ENCODE data around the gene RAB4B.

Gene RAB4B

DNA sequence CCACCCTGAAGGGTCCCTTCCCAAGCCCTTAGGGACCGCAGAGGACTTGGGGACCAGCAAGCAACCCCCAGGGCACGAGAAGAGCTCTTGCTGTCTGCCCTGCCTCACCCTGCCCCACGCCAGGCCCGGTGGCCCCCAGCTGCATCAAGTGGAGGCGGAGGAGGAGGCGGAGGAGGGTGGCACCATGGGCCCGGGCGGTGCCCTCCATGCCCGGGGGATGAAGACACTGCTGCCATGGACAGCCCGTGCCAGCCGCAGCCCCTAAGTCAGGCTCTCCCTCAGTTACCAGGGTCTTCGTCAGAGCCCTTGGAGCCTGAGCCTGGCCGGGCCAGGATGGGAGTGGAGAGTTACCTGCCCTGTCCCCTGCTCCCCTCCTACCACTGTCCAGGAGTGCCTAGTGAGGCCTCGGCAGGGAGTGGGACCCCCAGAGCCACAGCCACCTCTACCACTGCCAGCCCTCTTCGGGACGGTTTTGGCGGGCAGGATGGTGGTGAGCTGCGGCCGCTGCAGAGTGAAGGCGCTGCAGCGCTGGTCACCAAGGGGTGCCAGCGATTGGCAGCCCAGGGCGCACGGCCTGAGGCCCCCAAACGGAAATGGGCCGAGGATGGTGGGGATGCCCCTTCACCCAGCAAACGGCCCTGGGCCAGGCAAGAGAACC is 22.4 kb downstream of the RAB4B start:
- Histone ChIP-seq H3K4me1 (ENCODE audit: control insufficient read depth, insufficient read depth, low read length) (peaks cover 30% of the 10 kb centered on the region), H3K9me3 (ENCODE audit: control insufficient read depth, insufficient read depth, low read length) (no peaks in the 10 kb centered on the region)

GRCh38 chr19:40800997-40801377 is 22.9 kb downstream of the RAB4B start:
- Histone ChIP-seq H3K4me1 (ENCODE audit: control insufficient read depth, insufficient read depth, low read length) (peaks cover 35% of the 10 kb centered on the region), H3K27ac (ENCODE audit: low read depth, low read length) (no peak overlapping the region), H3K9ac (ENCODE audit: low read depth, low read length) (no peak overlapping the region), H3K4me3 (ENCODE audit: low read depth, low read length) (0 out of 2 replicates have a peak overlapping the region, but pooled peaks have one; percentile 6), H3K9me3 (ENCODE audit: control insufficient read depth, insufficient read depth, low read length) (no peaks in the 10 kb centered on the region), H3K36me3 (ENCODE audit: control insufficient read depth, insufficient read depth, low read length) (peaks cover 46% of the 10 kb centered on the region), H3K27me3 (ENCODE audit: control insufficient read depth, insufficient read depth, low read length) (no peaks in the 10 kb centered on the region)

More for the DNA sequence above, 22.4 kb downstream of the RAB4B start:
- Histone ChIP-seq H3K27me3 (ENCODE audit: control insufficient read depth, insufficient read depth, low read length) (no peaks in the 10 kb centered on the region), H3K36me3 (ENCODE audit: control insufficient read depth, insufficient read depth, low read length) (peaks cover 44% of the 10 kb centered on the region), H3K27ac (ENCODE audit: low read depth, low read length) (no peak overlapping the region), H3K4me3 (ENCODE audit: low read depth, low read length) (peak overlapping the region; percentile 97), H3K9ac (ENCODE audit: low read depth, low read length) (peak overlapping the region; percentile 92; the same call in 1 of the 2 replicates)

DNA sequence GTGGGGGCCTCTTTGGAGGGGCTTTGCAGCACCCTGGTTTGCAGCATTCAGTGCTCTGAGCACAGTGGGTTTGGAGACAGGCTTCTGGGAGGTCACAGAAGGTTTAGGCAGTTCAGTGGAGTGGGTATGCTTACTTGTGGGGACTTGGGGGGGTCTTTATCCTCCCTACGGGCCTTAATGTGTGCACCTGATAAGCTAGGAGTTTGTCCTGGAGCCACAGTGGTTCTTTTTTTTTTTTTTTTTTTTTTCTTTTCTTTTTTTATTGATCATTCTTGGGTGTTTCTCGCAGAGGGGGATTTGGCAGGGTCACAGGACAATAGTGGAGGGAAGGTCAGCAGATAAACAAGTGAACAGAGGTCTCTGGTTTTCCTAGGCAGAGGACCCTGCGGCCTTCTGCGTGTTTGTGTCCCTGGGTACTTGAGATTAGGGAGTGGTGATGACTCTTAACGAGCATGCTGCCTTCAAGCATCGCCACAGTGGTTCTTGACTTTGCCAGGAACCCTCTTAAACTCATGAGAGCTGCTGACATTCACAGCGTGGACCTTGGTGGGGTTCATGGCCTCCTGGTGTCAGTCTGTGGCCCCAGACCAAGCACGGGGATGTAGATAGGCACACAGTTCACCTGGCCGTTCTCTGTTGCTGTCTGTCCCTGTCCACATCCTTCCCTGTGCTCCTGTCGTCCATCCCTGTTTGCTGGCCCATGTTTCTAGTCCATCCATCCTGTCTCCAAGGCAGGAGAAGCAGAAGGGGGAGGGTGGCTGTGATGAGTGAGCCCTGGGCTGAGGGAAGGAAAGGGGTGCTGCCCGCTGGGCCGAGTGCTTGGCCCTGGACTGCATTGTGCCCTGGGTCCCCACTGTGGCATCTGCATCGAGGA is 23.6 kb downstream of the RAB4B start:
- H3K27me3 ChIP-seq (ENCODE audit: control insufficient read depth, insufficient read depth, low read length): no peaks in the 10 kb centered on the region
- peaks cover 46% of the 10 kb centered on the region for H3K36me3 ChIP-seq (ENCODE audit: control insufficient read depth, insufficient read depth, low read length)
- H3K9ac ChIP-seq (ENCODE audit: low read depth, low read length): no peak overlapping the region
- no peak overlapping the region for H3K27ac ChIP-seq (ENCODE audit: low read depth, low read length)
- peak overlapping the region; percentile 23; the same call in 1 of the 2 replicates for H3K4me3 ChIP-seq (ENCODE audit: low read depth, low read length)
- H3K9me3 ChIP-seq (ENCODE audit: control insufficient read depth, insufficient read depth, low read length): no peaks in the 10 kb centered on the region
- peaks cover 40% of the 10 kb centered on the region for H3K4me1 ChIP-seq (ENCODE audit: control insufficient read depth, insufficient read depth, low read length)

DNA sequence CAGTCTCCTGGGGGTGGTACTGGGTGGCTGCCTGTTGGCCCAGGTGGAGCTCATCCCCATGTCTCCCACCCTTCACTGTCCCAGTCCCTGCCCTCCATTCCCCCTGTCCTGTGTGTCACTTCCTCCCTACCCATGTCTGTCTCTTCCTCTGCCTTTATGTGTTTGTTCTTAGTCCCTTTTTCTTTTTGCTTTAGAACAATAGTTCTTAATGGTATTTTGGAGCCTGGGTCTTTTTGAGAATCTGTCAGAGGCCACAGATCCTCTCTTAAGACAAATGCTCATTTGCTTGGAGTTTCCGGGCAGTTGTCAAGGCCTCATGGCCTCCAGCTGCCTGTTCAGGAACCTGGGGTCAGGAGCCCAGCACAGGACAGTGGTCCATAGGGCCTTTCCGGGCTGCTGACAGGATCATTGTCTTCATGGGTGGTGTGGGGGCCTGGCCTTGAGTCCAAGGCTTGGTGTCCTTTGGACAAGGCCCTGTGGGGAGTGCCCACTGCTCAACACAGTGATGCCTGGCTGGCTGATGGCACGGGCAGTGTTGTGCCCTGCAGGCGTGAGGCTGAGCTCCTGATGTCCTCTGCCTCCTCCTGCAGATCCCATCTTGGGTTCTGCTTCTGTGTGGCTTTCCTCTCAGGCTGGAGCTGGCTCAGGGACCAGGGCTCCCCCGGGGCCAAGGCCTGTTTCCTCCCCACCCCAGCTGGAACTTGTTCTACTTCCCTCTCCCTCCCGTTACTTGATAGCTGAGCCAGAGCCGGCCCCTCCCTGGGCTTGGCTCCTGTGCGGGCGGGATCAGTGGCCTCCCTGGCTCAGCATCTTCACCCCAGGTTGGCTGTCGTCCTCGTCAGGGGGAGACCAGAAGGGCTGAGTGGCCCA is 24.5 kb downstream of the RAB4B start:
- Histone ChIP-seq H3K27me3 (ENCODE audit: control insufficient read depth, insufficient read depth, low read length) (no peaks in the 10 kb centered on the region), H3K4me1 (ENCODE audit: control insufficient read depth, insufficient read depth, low read length) (peaks cover 46% of the 10 kb centered on the region), H3K27ac (ENCODE audit: low read depth, low read length) (no peak overlapping the region), H3K9ac (ENCODE audit: low read depth, low read length) (no peak overlapping the region), H3K4me3 (ENCODE audit: low read depth, low read length) (peak overlapping the region; percentile 23; the same call in 1 of the 2 replicates), H3K36me3 (ENCODE audit: control insufficient read depth, insufficient read depth, low read length) (peaks cover 52% of the 10 kb centered on the region), H3K9me3 (ENCODE audit: control insufficient read depth, insufficient read depth, low read length) (no peaks in the 10 kb centered on the region)

- Histone ChIP-seq H3K4me3 (ENCODE audit: low read depth, low read length) (no peak overlapping the region), H3K9me3 (ENCODE audit: control insufficient read depth, insufficient read depth, low read length) (no peaks in the 10 kb centered on the region), H3K36me3 (ENCODE audit: control insufficient read depth, insufficient read depth, low read length) (peaks cover 59% of the 10 kb centered on the region), H3K9ac (ENCODE audit: low read depth, low read length) (no peak overlapping the region), H3K27me3 (ENCODE audit: control insufficient read depth, insufficient read depth, low read length) (no peaks in the 10 kb centered on the region), H3K4me1 (ENCODE audit: control insufficient read depth, insufficient read depth, low read length) (peaks cover 47% of the 10 kb centered on the region), H3K27ac (ENCODE audit: low read depth, low read length) (peak overlapping the region; percentile 10)
These were observed 25.3 kb downstream of the RAB4B start for GRCh38 chr19:40803170-40803856.

GRCh38 chr19:40803857-40804782 is 26.1 kb downstream of the RAB4B start:
- Histone ChIP-seq H3K4me3 (ENCODE audit: low read depth, low read length) (no peak overlapping the region), H3K27me3 (ENCODE audit: control insufficient read depth, insufficient read depth, low read length) (no peaks in the 10 kb centered on the region), H3K4me1 (ENCODE audit: control insufficient read depth, insufficient read depth, low read length) (peaks cover 47% of the 10 kb centered on the region), H3K27ac (ENCODE audit: low read depth, low read length) (no peak overlapping the region), H3K9me3 (ENCODE audit: control insufficient read depth, insufficient read depth, low read length) (no peaks in the 10 kb centered on the region), H3K36me3 (ENCODE audit: control insufficient read depth, insufficient read depth, low read length) (peaks cover 66% of the 10 kb centered on the region), H3K9ac (ENCODE audit: low read depth, low read length) (no peak overlapping the region)

DNA sequence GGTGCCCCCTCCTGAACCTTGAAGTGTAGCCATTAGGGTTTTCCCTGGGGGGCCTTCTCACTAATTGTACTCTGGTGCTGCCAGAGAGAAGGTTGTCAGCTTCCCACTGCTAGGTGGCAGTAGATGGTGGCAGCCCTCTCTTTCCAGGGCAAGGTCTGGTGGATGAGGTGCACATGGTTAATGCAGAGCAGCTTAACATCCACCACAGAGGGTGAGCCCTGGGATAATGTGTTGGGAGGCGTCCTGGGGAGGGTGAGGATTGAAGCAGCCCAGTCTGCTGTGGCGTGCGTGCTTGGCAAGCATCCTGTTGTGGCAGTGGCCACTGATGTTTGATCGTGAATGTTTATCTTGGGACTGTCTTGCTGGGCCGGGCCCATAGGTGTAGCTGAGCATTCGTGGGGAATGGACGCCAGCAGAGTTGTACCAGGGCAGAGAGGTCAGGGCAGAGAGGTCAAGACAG is 26.8 kb downstream of the RAB4B start:
- no peaks in the 10 kb centered on the region for H3K27me3 ChIP-seq (ENCODE audit: control insufficient read depth, insufficient read depth, low read length)
- H3K4me3 ChIP-seq (ENCODE audit: low read depth, low read length): no peak overlapping the region
- peaks cover 68% of the 10 kb centered on the region for H3K36me3 ChIP-seq (ENCODE audit: control insufficient read depth, insufficient read depth, low read length)
- H3K27ac ChIP-seq (ENCODE audit: low read depth, low read length): no peak overlapping the region
- H3K9me3 ChIP-seq (ENCODE audit: control insufficient read depth, insufficient read depth, low read length): no peaks in the 10 kb centered on the region
- H3K4me1 ChIP-seq (ENCODE audit: control insufficient read depth, insufficient read depth, low read length): peaks cover 50% of the 10 kb centered on the region
- H3K9ac ChIP-seq (ENCODE audit: low read depth, low read length): no peak overlapping the region

GRCh38 chr19:40805258-40805868 is 27.3 kb downstream of the RAB4B start:
- Histone ChIP-seq H3K9me3 (ENCODE audit: control insufficient read depth, insufficient read depth, low read length) (no peaks in the 10 kb centered on the region), H3K27me3 (ENCODE audit: control insufficient read depth, insufficient read depth, low read length) (no peaks in the 10 kb centered on the region), H3K4me1 (ENCODE audit: control insufficient read depth, insufficient read depth, low read length) (peaks cover 55% of the 10 kb centered on the region), H3K9ac (ENCODE audit: low read depth, low read length) (no peak overlapping the region), H3K4me3 (ENCODE audit: low read depth, low read length) (no peak overlapping the region), H3K27ac (ENCODE audit: low read depth, low read length) (no peak overlapping the region), H3K36me3 (ENCODE audit: control insufficient read depth, insufficient read depth, low read length) (peaks cover 67% of the 10 kb centered on the region)

GRCh38 chr19:40806423-40807146 is 28.5 kb downstream of the RAB4B start:
- peak overlapping the region; percentile 24; the same call in 1 of the 2 replicates for H3K4me3 ChIP-seq (ENCODE audit: low read depth, low read length)

More at GRCh38 chr19:40806423-40807146, 28.5 kb downstream of the RAB4B start:
- H3K9ac ChIP-seq (ENCODE audit: low read depth, low read length): no peak overlapping the region
- peaks cover 3% of the 10 kb centered on the region for H3K27me3 ChIP-seq (ENCODE audit: control insufficient read depth, insufficient read depth, low read length)
- peaks cover 55% of the 10 kb centered on the region for H3K4me1 ChIP-seq (ENCODE audit: control insufficient read depth, insufficient read depth, low read length)
- H3K36me3 ChIP-seq (ENCODE audit: control insufficient read depth, insufficient read depth, low read length): peaks cover 55% of the 10 kb centered on the region
- H3K27ac ChIP-seq (ENCODE audit: low read depth, low read length): peak overlapping the region; percentile 79
- H3K9me3 ChIP-seq (ENCODE audit: control insufficient read depth, insufficient read depth, low read length): no peaks in the 10 kb centered on the region

Measured in HUES48 (cell line).